ENCODE results near the gene GNPDA1. TPM values are rescaled to one million over a fixed set of nuclear protein-coding genes. Genes with fewer than 3 reads are reported as not detected.

The GNPDA1 gene
- total and polyA plus RNA-seq, 5 donors, result 12.1 to 22.5 (median 19.0) TPM

GRCh38 chr5:141966963-141967333 lies 45.9 kb downstream of the GNPDA1 start:
- DNase-seq (no peak), ATAC-seq (no peak)
- H3K27ac ChIP-seq (ENCODE audit: low read length), result no peak overlapping the region
- H3K9me3 ChIP-seq (ENCODE audit: control insufficient read depth, low read length), result no peaks in the 10 kb centered on the region
- intact Hi-C loops (cut with DNase I), result no loop called here
- H3K4me1 ChIP-seq (ENCODE audit: control insufficient read depth, insufficient read depth, low read length), result no peaks in the 10 kb centered on the region
- H3K27me3 ChIP-seq (ENCODE audit: control insufficient read depth, insufficient read depth), result no peaks in the 10 kb centered on the region
- WGBS, result 95% methylated on average over 2 of the region's 2 CpGs
- no peak overlapping the region for H3K4me3 ChIP-seq (ENCODE audit: low read length)

GRCh38 chr5:141966275-141966962 lies 46.4 kb downstream of the GNPDA1 start:
- DNase-seq, result no peak
- H3K4me3 ChIP-seq (ENCODE audit: low read length), result no peak overlapping the region
- no peak overlapping the region for H3K27ac ChIP-seq (ENCODE audit: low read length)
- WGBS, result 85% methylated on average over 4 of the region's 4 CpGs
- no peaks in the 10 kb centered on the region for H3K4me1 ChIP-seq (ENCODE audit: control insufficient read depth, insufficient read depth, low read length)
- ATAC-seq, result no peak
- no peaks in the 10 kb centered on the region for H3K27me3 ChIP-seq (ENCODE audit: control insufficient read depth, insufficient read depth)
- H3K9me3 ChIP-seq (ENCODE audit: control insufficient read depth, low read length), result no peaks in the 10 kb centered on the region
- intact Hi-C loops (cut with DNase I), result no loop called here

GRCh38 chr5:141965071-141965470 lies 47.8 kb downstream of the GNPDA1 start:
- Histone ChIP-seq H3K4me3 (ENCODE audit: low read length) (no peak overlapping the region), H3K9me3 (ENCODE audit: control insufficient read depth, low read length) (no peaks in the 10 kb centered on the region), H3K4me1 (ENCODE audit: control insufficient read depth, insufficient read depth, low read length) (no peaks in the 10 kb centered on the region), H3K27me3 (ENCODE audit: control insufficient read depth, insufficient read depth) (no peaks in the 10 kb centered on the region), H3K27ac (ENCODE audit: low read length) (no peak overlapping the region)
- intact Hi-C loops (cut with DNase I), result no loop called here
- no peak for ATAC-seq
- 72% methylated on average over 7 of the region's 7 CpGs for WGBS
- DNase-seq, result no peak

GRCh38 chr5:141963701-141964100 lies 49.1 kb downstream of the GNPDA1 start:
- intact Hi-C loops (cut with DNase I), result loop anchor here in 1 of 4 donors (5.0 kb wide), 1 partner anchor 271 kb away; no protein-coding TSS in a partner anchor
- DNase-seq (no peak), ATAC-seq (no peak)
- no peak overlapping the region for H3K4me3 ChIP-seq (ENCODE audit: low read length)
- WGBS, result 50% methylated on average over 3 of the region's 3 CpGs
- H3K27me3 ChIP-seq (ENCODE audit: control insufficient read depth, insufficient read depth), result no peaks in the 10 kb centered on the region
- no peaks in the 10 kb centered on the region for H3K9me3 ChIP-seq (ENCODE audit: control insufficient read depth, low read length)
- peaks cover 2% of the 10 kb centered on the region for H3K4me1 ChIP-seq (ENCODE audit: control insufficient read depth, insufficient read depth, low read length)
- no peak overlapping the region for H3K27ac ChIP-seq (ENCODE audit: low read length)

- Histone ChIP-seq H3K4me3 (ENCODE audit: low read length) (no peak overlapping the region), H3K9me3 (ENCODE audit: control insufficient read depth, low read length) (no peaks in the 10 kb centered on the region), H3K4me1 (ENCODE audit: control insufficient read depth, insufficient read depth, low read length) (peaks cover 5% of the 10 kb centered on the region), H3K27me3 (ENCODE audit: control insufficient read depth, insufficient read depth) (no peaks in the 10 kb centered on the region), H3K27ac (ENCODE audit: low read length) (no peak overlapping the region)
- intact Hi-C loops (cut with DNase I), result loop anchor here (2.0 to 5.0 kb wide), 3 partner anchors 269 to 271 kb away; no protein-coding TSS in a partner anchor
- no peak for DNase-seq
- 85% methylated on average over 3 of the region's 3 CpGs for WGBS
- ATAC-seq, result no peak
These were observed 51.4 kb downstream of the GNPDA1 start for GRCh38 chr5:141961466-141961865.

- H3K27ac ChIP-seq (ENCODE audit: low read length), result peak overlapping the region; percentile 24
- DNase-seq (peak; percentile 88 to 94 (median 94)), ATAC-seq (peak; percentile 74 to 86)
- intact Hi-C loops (cut with DNase I), result loop anchor here (2.0 to 5.0 kb wide), 3 partner anchors 268 to 270 kb away; no protein-coding TSS in a partner anchor
- no peaks in the 10 kb centered on the region for H3K27me3 ChIP-seq (ENCODE audit: control insufficient read depth, insufficient read depth)
- H3K9me3 ChIP-seq (ENCODE audit: control insufficient read depth, low read length), result no peaks in the 10 kb centered on the region
- no peak overlapping the region for H3K4me3 ChIP-seq (ENCODE audit: low read length)
- peaks cover 5% of the 10 kb centered on the region for H3K4me1 ChIP-seq (ENCODE audit: control insufficient read depth, insufficient read depth, low read length)
- WGBS, result 30% methylated on average over 14 of the region's 14 CpGs
These were observed 52.1 kb downstream of the GNPDA1 start for GRCh38 chr5:141960449-141961323.

- no peak for ATAC-seq
- Histone ChIP-seq H3K4me3 (ENCODE audit: low read length) (no peak overlapping the region), H3K4me1 (ENCODE audit: control insufficient read depth, insufficient read depth, low read length) (peaks cover 5% of the 10 kb centered on the region), H3K9me3 (ENCODE audit: control insufficient read depth, low read length) (no peaks in the 10 kb centered on the region), H3K27ac (ENCODE audit: low read length) (no peak overlapping the region), H3K27me3 (ENCODE audit: control insufficient read depth, insufficient read depth) (no peaks in the 10 kb centered on the region)
- intact Hi-C loops (cut with DNase I), result loop anchor here (2.0 to 5.0 kb wide), 3 partner anchors 267 to 269 kb away; no protein-coding TSS in a partner anchor
- WGBS, result 55% methylated on average over 10 of the region's 10 CpGs
- DNase-seq, result peak in 2 of 3 donors; percentile 64 to 66
These were observed 52.8 kb downstream of the GNPDA1 start for GRCh38 chr5:141960018-141960417.

GRCh38 chr5:141958546-141959172 lies 54.2 kb downstream of the GNPDA1 start:
- intact Hi-C loops (cut with DNase I), result loop anchor here in 2 of 4 donors (5.0 to 10.0 kb wide), 3 partner anchors 36 to 74 kb away; partner anchors contain the start of gene DELE1 (in 1 of the 2)
- ATAC-seq (peak; percentile 49 to 84), DNase-seq (peak; percentile 67 to 73 (median 68))
- no peak overlapping the region for H3K4me3 ChIP-seq (ENCODE audit: low read length)
- no peaks in the 10 kb centered on the region for H3K9me3 ChIP-seq (ENCODE audit: control insufficient read depth, low read length)
- peak overlapping the region; percentile 70 for H3K27ac ChIP-seq (ENCODE audit: low read length)
- 57% methylated on average over 8 of the region's 8 CpGs for WGBS
- no peaks in the 10 kb centered on the region for H3K27me3 ChIP-seq (ENCODE audit: control insufficient read depth, insufficient read depth)
- peaks cover 5% of the 10 kb centered on the region for H3K4me1 ChIP-seq (ENCODE audit: control insufficient read depth, insufficient read depth, low read length)

- H3K27ac ChIP-seq (ENCODE audit: low read length), result peak within 1 kb of the TSS; percentile 83
- WGBS, result 13% methylated on average over 7 of the region's 7 CpGs
- ATAC-seq (peak; percentile 65 to 85), DNase-seq (peak; percentile 64 to 81 (median 81))
- peaks cover 5% of the 10 kb centered on the region for H3K4me1 ChIP-seq (ENCODE audit: control insufficient read depth, insufficient read depth, low read length)
- no peaks in the 10 kb centered on the region for H3K9me3 ChIP-seq (ENCODE audit: control insufficient read depth, low read length)
- peak within 1 kb of the TSS; percentile 23 for H3K4me3 ChIP-seq (ENCODE audit: low read length)
- intact Hi-C loops (cut with DNase I), result loop anchor here in 2 of 4 donors (5.0 to 10.0 kb wide), 3 partner anchors 36 to 73 kb away; partner anchors contain the start of gene DELE1 (in 1 of the 2)
- H3K27me3 ChIP-seq (ENCODE audit: control insufficient read depth, insufficient read depth), result no peaks in the 10 kb centered on the region
These were observed 54.7 kb downstream of the GNPDA1 start, which contains the start of gene PCDH12 for GRCh38 chr5:141958113-141958512. Gene PCDH12 (minus strand): TSS chr5:141958202. CDS start chr5:141957851, 351 bp downstream.

- WGBS, result 57% methylated on average over 16 of the region's 16 CpGs
- DNase-seq, result no peak
- intact Hi-C loops (cut with DNase I), result loop anchor here in 2 of 4 donors (5.0 to 10.0 kb wide), 3 partner anchors 35 to 73 kb away; partner anchors contain the start of gene DELE1 (in 1 of the 2)
These were observed 55.3 kb downstream of the GNPDA1 start for GRCh38 chr5:141957367-141957996.

More at GRCh38 chr5:141957367-141957996, 55.3 kb downstream of the GNPDA1 start:
- peaks cover 5% of the 10 kb centered on the region for H3K4me1 ChIP-seq (ENCODE audit: control insufficient read depth, insufficient read depth, low read length)
- H3K4me3 ChIP-seq (ENCODE audit: low read length), result peak overlapping the region; percentile 23
- H3K27me3 ChIP-seq (ENCODE audit: control insufficient read depth, insufficient read depth), result no peaks in the 10 kb centered on the region
- ATAC-seq, result peak in 1 of 2 donors; percentile 1
- H3K9me3 ChIP-seq (ENCODE audit: control insufficient read depth, low read length), result no peaks in the 10 kb centered on the region
- peak overlapping the region; percentile 83 for H3K27ac ChIP-seq (ENCODE audit: low read length)
